SK-N-SH (cell line): ENCODE results near the gene OXCT1. TPM values are rescaled to one million over a fixed set of nuclear protein-coding genes. Genes with fewer than 3 reads are reported as not detected.

Experiments
- CTCF ChIA-PET: fragments of 300-600, 350-600 bp; formaldehyde crosslinking; extraction: SDS; loops from one replicate; lab custom pipeline; 2021; lab: Yijun Ruan, JAX
- POLR2A ChIA-PET: fragments of 350-600 bp; sonication (Branson Sonifier 250); formaldehyde crosslinking; extraction: SDS; loops from one replicate; lab custom pipeline; 2020; ENCODE audit warnings: antibody characterized with exemption, inconsistent platforms; lab: Yijun Ruan, JAX
- DNase-seq: peaks from one replicate; pipeline ENCODE4 v3.0.0; 2012
- H2AFZ ChIP-seq: fragments of 200-600 bp; sonication (generic); 2 replicates; pipeline ENCODE4 v1.8.1; 2016; ENCODE audit warnings: antibody characterized with exemption, mild to moderate bottlenecking, low read depth
- H3F3A ChIP-seq: fragments of 200-600 bp; sonication (generic); replicated peaks from 2 replicates; pipeline ENCODE3; 2016; ENCODE audit warnings: antibody characterized with exemption, mild to moderate bottlenecking; ENCODE audit not compliant: insufficient read depth
- H3K27ac ChIP-seq, 2 experiments: fragments of 200-500 bp in 1 of 2; fragments of 200-600 bp in 1 of 2; sonication (Bioruptor generic) in 1 of 2; sonication (generic), shearing (Covaris generic) in 1 of 2; 2 replicates each; pipeline versions ENCODE4 v1.5.1 to v1.6.1; 2014 to 2016; ENCODE audit warnings: low read depth in 2 of 2, inconsistent platforms in 1 of 2, low read length in 1 of 2, mild to moderate bottlenecking in 1 of 2, mixed read lengths in 1 of 2
- H3K27me3 ChIP-seq: fragments of 200-600 bp; sonication (generic), shearing (Covaris generic); 2 replicates; pipeline ENCODE4 v1.6.1; 2016; ENCODE audit warnings: mixed run types; ENCODE audit not compliant: insufficient read depth
- H3K36me3 ChIP-seq, 2 experiments: fragments of 200-500 bp in 1 of 2; fragments of 200-600 bp in 1 of 2; sonication (Bioruptor generic) in 1 of 2; sonication (generic) in 1 of 2; replicated peaks in 1 of 2; 2 replicates each; pipeline versions ENCODE3 to v1.5.1; 2014 to 2016; ENCODE audit warnings: low read length in 1 of 2, mild to moderate bottlenecking in 1 of 2; ENCODE audit not compliant: insufficient read depth in 2 of 2, control insufficient read depth in 1 of 2
- H3K4me1 ChIP-seq, 2 experiments: fragments of 200-500 bp in 1 of 2; fragments of 200-600 bp in 1 of 2; sonication (Bioruptor generic) in 1 of 2; sonication (generic), shearing (Covaris generic) in 1 of 2; 2 replicates each; pipeline versions ENCODE4 v1.5.1 to v1.6.1; 2014 to 2016; ENCODE audit warnings: low read depth in 1 of 2, low read length in 1 of 2, mixed run types in 1 of 2; ENCODE audit not compliant: insufficient read depth in 2 of 2, control insufficient read depth in 1 of 2
- H3K4me2 ChIP-seq: fragments of 200-600 bp; sonication (generic), shearing (Covaris generic); 2 replicates; pipeline ENCODE4 v1.6.1; 2017; ENCODE audit warnings: mixed run types
- H3K4me3 ChIP-seq, 2 experiments: fragments of 200-500 bp in 1 of 2; fragments of 200-600 bp in 1 of 2; sonication (Bioruptor generic) in 1 of 2; sonication (generic), shearing (Covaris generic) in 1 of 2; 2 replicates each; pipeline versions ENCODE4 v1.5.1 to v1.8.1; 2014 to 2016; ENCODE audit warnings: low read depth in 2 of 2, inconsistent platforms in 1 of 2, low read length in 1 of 2, mild to moderate bottlenecking in 1 of 2, mixed read lengths in 1 of 2, moderate library complexity in 1 of 2
- H3K79me2 ChIP-seq: fragments of 200-600 bp; sonication (generic); 2 replicates; pipeline ENCODE4 v1.8.1; 2017; ENCODE audit warnings: mild to moderate bottlenecking; ENCODE audit not compliant: insufficient read depth
- H3K9ac ChIP-seq: fragments of 200-600 bp; sonication (generic); 2 replicates; pipeline ENCODE4 v1.6.1; 2017; ENCODE audit warnings: mixed run types
- H3K9me2 ChIP-seq: fragments of 200-600 bp; sonication (generic); 2 replicates; pipeline ENCODE4 v1.6.1; 2017; ENCODE audit warnings: mixed run types
- H3K9me3 ChIP-seq: fragments of 200-600 bp; sonication (generic); 2 replicates; pipeline ENCODE4 v1.6.1; 2017; ENCODE audit warnings: mixed run types, mild to moderate bottlenecking, moderate library complexity
- H4K20me1 ChIP-seq: fragments of 200-600 bp; sonication (generic); 2 replicates; pipeline ENCODE4 v1.6.1; 2017; ENCODE audit warnings: mild to moderate bottlenecking, mixed run types; ENCODE audit not compliant: insufficient read depth
- EP300 ChIP-seq, 2 experiments: IDR thresholded peaks; 2 replicates each; pipeline versions ENCODE4 v1.4.0 to v1.6.1; 2012; ENCODE audit warnings: borderline replicate concordance in 1 of 2, low read depth in 1 of 2, low read length in 1 of 2
- FOSL2 ChIP-seq: IDR thresholded peaks from 2 replicates; pipeline ENCODE4 v1.4.0; 2012; ENCODE audit warnings: low read depth, mild to moderate bottlenecking, moderate library complexity, borderline replicate concordance
- JUND ChIP-seq: IDR thresholded peaks from 2 replicates; pipeline ENCODE4 v1.4.0; 2012
- MEF2A ChIP-seq: IDR thresholded peaks from 2 replicates; pipeline ENCODE4 v1.4.0; 2012; ENCODE audit warnings: low read depth, borderline replicate concordance
- POLR2AphosphoS5 ChIP-seq: IDR thresholded peaks from 2 replicates; pipeline ENCODE4 v1.6.1; 2012; ENCODE audit warnings: low read depth, low read length
- SIN3A ChIP-seq: IDR thresholded peaks from 2 replicates; pipeline ENCODE4 v1.6.1; 2012; ENCODE audit warnings: low read depth, mild to moderate bottlenecking, low read length, moderate library complexity, borderline replicate concordance
- SMC3 ChIP-seq: IDR thresholded peaks from 2 replicates; pipeline ENCODE4 v1.6.1; 2012; ENCODE audit warnings: low read depth, low read length, improper control_type of control experiment
- YY1 ChIP-seq: IDR thresholded peaks from 2 replicates; pipeline ENCODE4 v1.4.0; 2012; ENCODE audit warnings: low read depth, mild to moderate bottlenecking
- WGBS: methylation state at CpG from one replicate; pipeline ENCODE4 v1.1.6; 2017; ENCODE audit warnings: low lambda C conversion rate; 5-methylcytosine and 5-hydroxymethylcytosine counted together
- polyA plus RNA-seq, 3 experiments: library from polyadenylated mRNA; depleted of rRNA; stranded (reverse); fragments of >200 nt; gene quantifications; 2 replicates each; pipeline ENCODE4 v1.2.3, GENCODE V29; 2012
- TF ChIP-seq, protein P1 (sequence below): IDR thresholded peaks from 2 replicates; pipeline ENCODE4; 2012
- TF ChIP-seq, protein P2 (sequence below): IDR thresholded peaks from 2 replicates; pipeline ENCODE4 v1.4.0; 2012; ENCODE audit warnings: low read depth, borderline replicate concordance
- TF ChIP-seq, protein P3 (sequence below): IDR thresholded peaks from 2 replicates; pipeline ENCODE4 v1.4.0; 2012; ENCODE audit warnings: low read depth

Gene OXCT1
- polyA plus RNA-seq, 1 of the 3 experiments (the other 2 are of a cell fraction): 11.7 TPM

DNA sequence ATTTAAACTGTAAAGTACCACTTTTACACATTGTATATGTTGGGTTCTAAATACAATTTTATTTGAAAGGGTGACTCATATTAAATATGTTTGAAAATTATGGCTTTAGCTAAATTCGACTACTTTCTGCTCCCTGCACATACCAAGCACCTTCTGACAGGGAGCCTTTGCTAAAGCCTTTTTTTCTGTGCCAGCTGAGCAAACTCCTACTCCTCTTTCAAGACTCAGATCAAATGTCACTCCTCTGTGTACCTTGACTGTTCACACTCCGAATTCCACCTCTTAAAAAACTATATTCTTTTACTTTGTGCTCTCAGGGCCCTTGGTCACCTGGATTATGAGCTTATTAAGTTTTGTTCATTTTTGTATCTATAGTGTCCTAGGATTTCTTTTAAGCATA is 6.5 kb upstream of the OXCT1 start:
- Histone ChIP-seq H4K20me1 (no peaks in the 10 kb centered on the region), H3K9ac (no peak overlapping the region), H3K4me3 (no peak overlapping the region), H3K9me2 (no peaks in the 10 kb centered on the region), H3K9me3 (no peaks in the 10 kb centered on the region), H3K4me2 (no peak overlapping the region), H3K27me3 (no peaks in the 10 kb centered on the region), H3K4me1 (no peaks in the 10 kb centered on the region), H2AFZ (no peak overlapping the region), H3K27ac (no peak overlapping the region), H3K36me3 (no peaks in the 10 kb centered on the region), H3K79me2 (no peaks in the 10 kb centered on the region), H3F3A (peaks cover 4% of the 10 kb centered on the region)
- WGBS: 17% methylated on average over 2 of the region's 2 CpGs
- TF ChIP-seq JUND (no peak), MEF2A (no peak), FOSL2 (no peak), YY1 (no peak), SIN3A (no peak), EP300 (IDR thresholded peaks at IDR 0.05; ENCODE audit: borderline replicate concordance in 1 of 2, low read depth in 1 of 2, low read length in 1 of 2) (no peak)
- TF ChIP-seq, protein P1, sequence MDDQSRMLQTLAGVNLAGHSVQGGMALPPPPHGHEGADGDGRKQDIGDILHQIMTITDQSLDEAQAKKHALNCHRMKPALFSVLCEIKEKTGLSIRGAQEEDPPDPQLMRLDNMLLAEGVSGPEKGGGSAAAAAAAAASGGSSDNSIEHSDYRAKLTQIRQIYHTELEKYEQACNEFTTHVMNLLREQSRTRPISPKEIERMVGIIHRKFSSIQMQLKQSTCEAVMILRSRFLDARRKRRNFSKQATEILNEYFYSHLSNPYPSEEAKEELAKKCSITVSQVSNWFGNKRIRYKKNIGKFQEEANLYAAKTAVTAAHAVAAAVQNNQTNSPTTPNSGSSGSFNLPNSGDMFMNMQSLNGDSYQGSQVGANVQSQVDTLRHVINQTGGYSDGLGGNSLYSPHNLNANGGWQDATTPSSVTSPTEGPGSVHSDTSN: no peak
- TF ChIP-seq, protein P2, sequence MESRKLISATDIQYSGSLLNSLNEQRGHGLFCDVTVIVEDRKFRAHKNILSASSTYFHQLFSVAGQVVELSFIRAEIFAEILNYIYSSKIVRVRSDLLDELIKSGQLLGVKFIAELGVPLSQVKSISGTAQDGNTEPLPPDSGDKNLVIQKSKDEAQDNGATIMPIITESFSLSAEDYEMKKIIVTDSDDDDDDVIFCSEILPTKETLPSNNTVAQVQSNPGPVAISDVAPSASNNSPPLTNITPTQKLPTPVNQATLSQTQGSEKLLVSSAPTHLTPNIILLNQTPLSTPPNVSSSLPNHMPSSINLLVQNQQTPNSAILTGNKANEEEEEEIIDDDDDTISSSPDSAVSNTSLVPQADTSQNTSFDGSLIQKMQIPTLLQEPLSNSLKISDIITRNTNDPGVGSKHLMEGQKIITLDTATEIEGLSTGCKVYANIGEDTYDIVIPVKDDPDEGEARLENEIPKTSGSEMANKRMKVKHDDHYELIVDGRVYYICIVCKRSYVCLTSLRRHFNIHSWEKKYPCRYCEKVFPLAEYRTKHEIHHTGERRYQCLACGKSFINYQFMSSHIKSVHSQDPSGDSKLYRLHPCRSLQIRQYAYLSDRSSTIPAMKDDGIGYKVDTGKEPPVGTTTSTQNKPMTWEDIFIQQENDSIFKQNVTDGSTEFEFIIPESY: no peak
- TF ChIP-seq, protein P3, sequence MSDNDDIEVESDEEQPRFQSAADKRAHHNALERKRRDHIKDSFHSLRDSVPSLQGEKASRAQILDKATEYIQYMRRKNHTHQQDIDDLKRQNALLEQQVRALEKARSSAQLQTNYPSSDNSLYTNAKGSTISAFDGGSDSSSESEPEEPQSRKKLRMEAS: no peak
- POLR2A ChIA-PET: no interaction called here
- DNase-seq: no peak
- CTCF ChIA-PET: interaction anchor here (1.1 to 2.7 kb wide), 2 partner anchors 21 to 128 kb away, joined by 4 to 8 read pairs; no protein-coding TSS in a partner anchor

DNA sequence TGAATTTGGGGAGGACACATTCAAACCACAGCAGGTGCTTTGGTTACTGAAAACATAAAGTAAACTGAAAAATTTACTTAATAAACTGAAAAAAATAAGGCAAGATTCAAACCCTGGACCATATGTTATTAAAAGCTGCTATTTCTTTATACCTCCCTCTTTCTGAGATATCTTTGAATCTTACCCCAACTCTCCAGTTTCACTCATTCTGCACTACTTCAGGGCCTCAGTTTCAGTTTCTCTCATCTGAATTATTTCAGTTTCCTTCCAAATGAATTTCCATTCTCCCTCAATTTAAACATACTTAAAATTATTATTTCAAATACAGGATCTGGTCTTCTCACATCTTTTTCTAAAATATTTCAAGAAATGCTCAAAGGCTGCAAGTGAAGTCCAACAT is 4.9 kb upstream of the OXCT1 start:
- Histone ChIP-seq H3K4me1 (peaks cover 6% of the 10 kb centered on the region in 2 experiments; a peak in 1 of 4 replicates), H3F3A (peaks cover 4% of the 10 kb centered on the region), H2AFZ (no peak overlapping the region), H3K9ac (no peak overlapping the region), H3K27ac (no peak overlapping the region), H3K9me2 (no peaks in the 10 kb centered on the region), H3K79me2 (no peaks in the 10 kb centered on the region), H4K20me1 (no peaks in the 10 kb centered on the region), H3K4me3 (no peak overlapping the region), H3K9me3 (no peaks in the 10 kb centered on the region), H3K36me3 (no peaks in the 10 kb centered on the region), H3K4me2 (no peak overlapping the region), H3K27me3 (no peaks in the 10 kb centered on the region)
- ChIA-PET CTCF (interaction anchor here (2.7 kb wide), 1 partner anchor 19 kb away, joined by 8 read pairs; no protein-coding TSS in a partner anchor), POLR2A (no interaction called here)
- no peak for TF ChIP-seq SMC3
- no peak for TF ChIP-seq SIN3A
- no peak for TF ChIP-seq POLR2AphosphoS5
- no peak for DNase-seq
